ENCODE results near the gene KIF5C. TPM values are rescaled to one million over a fixed set of nuclear protein-coding genes. Genes with fewer than 3 reads are reported as not detected.

KIF5C gene
- total RNA-seq, 1 donor from 2014 or later, result 63.1 TPM

DNA sequence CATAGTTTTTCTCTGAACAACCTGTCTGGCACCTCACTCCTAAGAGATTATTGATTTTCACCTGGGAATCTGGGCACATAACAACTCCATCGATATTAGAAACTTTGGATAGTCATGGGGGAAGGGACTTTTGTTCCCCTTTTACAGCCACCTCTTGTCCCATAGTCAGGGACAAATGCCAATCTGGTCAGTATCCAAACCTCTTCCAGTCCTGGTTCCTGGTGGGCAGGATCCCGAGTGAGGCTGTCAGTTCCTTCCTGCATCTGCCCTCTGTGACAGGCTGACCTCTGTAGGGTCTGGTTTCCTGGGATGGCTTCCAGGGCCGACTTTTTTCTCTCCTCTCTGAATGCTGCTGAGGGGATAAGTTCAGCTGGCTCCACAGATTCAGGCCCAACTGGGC is 11.0 kb downstream of the KIF5C start:
- peaks cover 61% of the 10 kb centered on the region for H4K20me1 ChIP-seq (ENCODE audit: low read depth)
- no peaks in the 10 kb centered on the region for H3K27me3 Mint-ChIP-seq (ENCODE audit: insufficient read depth, low read depth)
- peaks cover 34% of the 10 kb centered on the region for H3K4me1 Mint-ChIP-seq
- H3K4me2 ChIP-seq, result no peak overlapping the region
- TF ChIP-seq EZH2 (IDR thresholded peaks at IDR 0.05), result no peak
- TF ChIP-seq EZH2phosphoT487 (IDR thresholded peaks at IDR 0.05), result no peak
- TF ChIP-seq, protein P1, sequence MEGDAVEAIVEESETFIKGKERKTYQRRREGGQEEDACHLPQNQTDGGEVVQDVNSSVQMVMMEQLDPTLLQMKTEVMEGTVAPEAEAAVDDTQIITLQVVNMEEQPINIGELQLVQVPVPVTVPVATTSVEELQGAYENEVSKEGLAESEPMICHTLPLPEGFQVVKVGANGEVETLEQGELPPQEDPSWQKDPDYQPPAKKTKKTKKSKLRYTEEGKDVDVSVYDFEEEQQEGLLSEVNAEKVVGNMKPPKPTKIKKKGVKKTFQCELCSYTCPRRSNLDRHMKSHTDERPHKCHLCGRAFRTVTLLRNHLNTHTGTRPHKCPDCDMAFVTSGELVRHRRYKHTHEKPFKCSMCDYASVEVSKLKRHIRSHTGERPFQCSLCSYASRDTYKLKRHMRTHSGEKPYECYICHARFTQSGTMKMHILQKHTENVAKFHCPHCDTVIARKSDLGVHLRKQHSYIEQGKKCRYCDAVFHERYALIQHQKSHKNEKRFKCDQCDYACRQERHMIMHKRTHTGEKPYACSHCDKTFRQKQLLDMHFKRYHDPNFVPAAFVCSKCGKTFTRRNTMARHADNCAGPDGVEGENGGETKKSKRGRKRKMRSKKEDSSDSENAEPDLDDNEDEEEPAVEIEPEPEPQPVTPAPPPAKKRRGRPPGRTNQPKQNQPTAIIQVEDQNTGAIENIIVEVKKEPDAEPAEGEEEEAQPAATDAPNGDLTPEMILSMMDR (IDR thresholded peaks at IDR 0.05), result no peak
- H3K4me1 ChIP-seq, result peaks cover 25% of the 10 kb centered on the region
- peaks cover 76% of the 10 kb centered on the region for H3K79me2 ChIP-seq (ENCODE audit: low read depth)
- no peak overlapping the region for H3K27ac Mint-ChIP-seq
- H3K36me3 Mint-ChIP-seq, result peaks cover 19% of the 10 kb centered on the region
- no peaks in the 10 kb centered on the region for H3K9me3 ChIP-seq (ENCODE audit: low read depth)
- no peak overlapping the region for H3K9ac ChIP-seq
- peaks cover 19% of the 10 kb centered on the region for H3F3A ChIP-seq (ENCODE audit: low read depth)
- H3K27me3 ChIP-seq, result no peaks in the 10 kb centered on the region
- no peak overlapping the region for H3K4me3 ChIP-seq
- no peak overlapping the region for H3K27ac ChIP-seq
- H2AFZ ChIP-seq (replicated peaks), result no peak overlapping the region
- DNase-seq (ENCODE audit: low spot score), result no peak
- H3K36me3 ChIP-seq, result no peaks in the 10 kb centered on the region
- no peak overlapping the region for H3K4me3 Mint-ChIP-seq
- peaks cover 15% of the 10 kb centered on the region for H3K9me3 Mint-ChIP-seq

DNA sequence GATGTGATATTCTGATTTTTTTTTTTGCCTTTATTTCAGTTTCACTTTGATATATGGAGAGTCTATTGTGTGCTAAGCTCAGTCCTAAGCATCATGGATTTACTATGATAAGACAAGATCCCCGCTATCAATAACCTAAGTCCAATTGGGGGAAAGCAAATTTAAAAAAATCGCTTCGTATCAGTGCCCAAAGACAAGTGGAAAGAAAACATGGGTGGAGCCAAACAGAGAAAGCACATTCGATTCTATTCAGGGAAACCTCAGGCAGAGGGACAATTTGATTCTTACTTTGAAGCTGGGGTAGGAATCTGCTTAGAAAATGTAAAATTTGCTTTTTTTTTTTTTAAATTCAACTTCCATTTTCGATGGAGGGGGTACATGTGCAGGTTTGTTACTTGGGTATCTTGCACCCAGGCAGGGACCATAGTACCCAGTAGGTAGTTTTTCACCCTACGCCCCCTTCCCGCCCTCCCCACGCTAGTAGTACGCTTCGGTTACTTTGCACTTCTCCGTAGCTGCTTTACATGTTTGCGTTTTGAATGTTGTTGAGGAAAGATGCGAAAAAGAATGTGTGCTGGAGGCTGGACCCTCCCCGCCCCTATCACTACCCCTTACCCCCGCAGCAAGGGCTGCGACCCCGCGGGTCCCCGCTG is 12.4 kb downstream of the KIF5C start:
- no peak for DNase-seq (ENCODE audit: low spot score)
- Mint-ChIP-seq H3K9me3 (peaks cover 20% of the 10 kb centered on the region), H3K4me3 (peak overlapping the region; percentile 86), H3K27me3 (ENCODE audit: insufficient read depth, low read depth) (no peaks in the 10 kb centered on the region), H3K27ac (no peak overlapping the region), H3K4me1 (peaks cover 34% of the 10 kb centered on the region), H3K36me3 (peaks cover 20% of the 10 kb centered on the region)
- Histone ChIP-seq H3K9ac (no peak overlapping the region), H3K27ac (no peak overlapping the region), H3K27me3 (no peaks in the 10 kb centered on the region), H3K36me3 (no peaks in the 10 kb centered on the region), H3K4me2 (peak overlapping the region; percentile 99), H3K4me3 (peak overlapping the region; percentile 68), H3K79me2 (ENCODE audit: low read depth) (peaks cover 91% of the 10 kb centered on the region), H4K20me1 (ENCODE audit: low read depth) (peaks cover 61% of the 10 kb centered on the region), H3F3A (ENCODE audit: low read depth) (peaks cover 19% of the 10 kb centered on the region), H3K4me1 (peaks cover 25% of the 10 kb centered on the region), H2AFZ (replicated peaks) (no peak overlapping the region), H3K9me3 (ENCODE audit: low read depth) (peaks cover 7% of the 10 kb centered on the region)
- TF ChIP-seq, protein P1 (IDR thresholded peaks at IDR 0.05), result no peak
- TF ChIP-seq EZH2 (IDR thresholded peaks at IDR 0.05), result no peak
- no peak for TF ChIP-seq EZH2phosphoT487 (IDR thresholded peaks at IDR 0.05)

DNA sequence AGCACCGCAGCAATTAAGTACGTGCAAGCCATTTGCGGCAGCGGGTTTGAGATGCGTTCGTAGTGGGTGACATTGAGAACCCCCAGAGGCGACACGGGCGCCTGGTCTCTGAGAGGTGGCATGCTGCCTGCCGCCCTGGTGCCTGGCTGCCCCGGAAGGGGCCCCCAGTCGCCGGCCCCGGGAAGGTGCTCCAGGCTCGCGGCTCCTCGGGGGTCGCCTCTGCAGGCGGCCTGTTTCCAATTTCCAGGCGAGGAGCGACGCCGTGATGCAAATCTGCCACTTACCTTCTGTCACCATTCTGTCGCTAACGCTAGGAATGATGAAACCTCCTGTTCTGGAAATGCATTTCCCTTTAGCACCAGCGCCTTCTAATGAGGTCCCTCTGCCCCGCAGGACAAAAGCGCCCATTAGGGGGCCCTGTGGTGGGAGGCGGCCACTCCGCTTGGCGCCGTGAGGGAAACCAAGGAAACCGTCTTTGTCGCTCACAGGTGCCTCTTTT is 13.0 kb downstream of the KIF5C start:
- Histone ChIP-seq H4K20me1 (ENCODE audit: low read depth) (peaks cover 61% of the 10 kb centered on the region), H3K27me3 (no peaks in the 10 kb centered on the region), H3K9me3 (ENCODE audit: low read depth) (peaks cover 7% of the 10 kb centered on the region), H3K36me3 (no peaks in the 10 kb centered on the region), H3K9ac (no peak overlapping the region), H3K27ac (no peak overlapping the region), H3K4me3 (peak overlapping the region; percentile 68), H3K79me2 (ENCODE audit: low read depth) (peaks cover 96% of the 10 kb centered on the region), H3K4me1 (peaks cover 25% of the 10 kb centered on the region), H2AFZ (replicated peaks) (no peak overlapping the region), H3K4me2 (peak overlapping the region; percentile 99), H3F3A (ENCODE audit: low read depth) (peaks cover 19% of the 10 kb centered on the region)
- Mint-ChIP-seq H3K27ac (no peak overlapping the region), H3K9me3 (peaks cover 23% of the 10 kb centered on the region), H3K27me3 (ENCODE audit: insufficient read depth, low read depth) (no peaks in the 10 kb centered on the region), H3K4me3 (peak overlapping the region; percentile 86), H3K36me3 (peaks cover 19% of the 10 kb centered on the region), H3K4me1 (peaks cover 34% of the 10 kb centered on the region)
- peak; percentile 71 for DNase-seq (ENCODE audit: low spot score)
- no peak for TF ChIP-seq EZH2phosphoT487 (IDR thresholded peaks at IDR 0.05)
- TF ChIP-seq EZH2 (IDR thresholded peaks at IDR 0.05), result no peak
- TF ChIP-seq, protein P1 (IDR thresholded peaks at IDR 0.05), result no peak
